ENCODE measurements around the gene PWP1. TPM values are rescaled to one million over a fixed set of nuclear protein-coding genes. Genes with fewer than 3 reads are reported as not detected.

PWP1 gene
- total and polyA plus RNA-seq, 2 of the 4 experiments (the other 2 are of a cell fraction), result 143 to 179 TPM

DNA sequence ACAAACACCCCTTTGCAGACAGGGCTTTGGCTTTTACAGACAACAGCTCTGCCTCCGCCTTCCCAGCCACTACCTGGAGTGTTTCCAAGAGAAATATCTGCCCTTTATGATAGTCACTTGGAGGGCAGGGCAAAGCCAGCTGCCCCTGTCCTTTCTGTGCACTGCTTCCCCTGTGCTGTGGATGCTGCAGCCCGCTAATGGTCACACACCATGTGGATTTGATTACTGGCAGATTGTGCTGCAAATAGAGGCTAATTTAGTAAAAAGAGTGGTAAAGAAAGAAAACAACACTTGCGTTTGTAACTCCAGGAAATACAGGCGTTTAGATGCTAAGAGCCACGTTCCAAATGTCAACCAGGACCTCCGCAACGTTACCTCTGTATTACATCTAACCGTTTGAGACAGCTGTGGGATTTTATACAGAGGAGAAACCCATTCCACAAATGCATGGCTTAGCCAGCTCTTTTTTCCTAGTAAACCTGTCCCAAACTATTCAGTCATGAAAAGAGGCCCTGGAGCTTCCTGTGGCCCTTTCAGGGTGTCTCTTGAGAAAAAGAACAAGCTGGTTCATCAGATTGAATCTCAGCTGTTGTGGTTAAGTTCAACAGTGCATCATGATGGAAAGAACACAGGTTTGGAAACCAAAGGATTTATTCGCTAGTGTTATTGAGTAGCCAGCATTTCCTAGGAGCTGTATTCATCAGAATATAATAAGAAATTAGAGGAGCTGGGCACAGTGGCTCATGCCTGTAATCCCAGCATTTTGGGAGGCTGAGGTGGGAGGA, 30.1 kb upstream of the PWP1 start:
- no CpG with 5 or more reads among the region's 9 CpGs for WGBS, 2 experiments (ENCODE audit: extremely low coverage in 2 of 2, insufficient read length in 1 of 2)
- POLR2A ChIA-PET (ENCODE audit: unreplicated experiment), result no interaction called here
- in situ Hi-C loops (cut with MboI; ENCODE audit: low sequenced_read_pairs), result no loop called here

More for the DNA sequence above, 30.1 kb upstream of the PWP1 start:
- Histone ChIP-seq H4K20me1 (ENCODE audit: insufficient read depth, low read length) (no peaks in the 10 kb centered on the region), H3K9me3 (ENCODE audit: control insufficient read depth, insufficient read depth, low read length) (no peaks in the 10 kb centered on the region), H3K9me1 (ENCODE audit: insufficient read depth, low read length) (no peaks in the 10 kb centered on the region), H2AFZ (replicated peaks; ENCODE audit: low read length, poor library complexity) (no peak overlapping the region), H4K91ac (ENCODE audit: insufficient read depth, low read depth, low read length) (no peak overlapping the region), H2BK20ac (ENCODE audit: low read depth, low read length) (no peak overlapping the region), H3K4ac (ENCODE audit: low read depth, low read length) (no peak overlapping the region), H3K4me2 (ENCODE audit: low read depth, low read length) (no peak overlapping the region), H4K5ac (ENCODE audit: low read depth, low read length) (no peak overlapping the region), H2BK120ac (ENCODE audit: low read depth, low read length) (no peak overlapping the region), H2BK15ac (ENCODE audit: low read depth, low read length) (no peak overlapping the region), H3K36me3 (ENCODE audit: control insufficient read depth, insufficient read depth, low read length) (no peaks in the 10 kb centered on the region), H3K79me1 (ENCODE audit: low read depth in 1 of 2, low read length in 2 of 2) (no peaks in the 10 kb centered on the region), H3K9ac (ENCODE audit: low read depth, low read length) (no peak overlapping the region), H2AK5ac (ENCODE audit: low read depth, low read length) (no peak overlapping the region), H3K56ac (ENCODE audit: extremely low read depth, insufficient read depth, low read length) (no peak overlapping the region), H3K4me1 (ENCODE audit: control insufficient read depth, insufficient read depth, low read length) (no peaks in the 10 kb centered on the region), H3K23ac (ENCODE audit: low read depth, low read length) (no peak overlapping the region), H2AK9ac (replicated peaks; ENCODE audit: low read depth, low read length, poor library complexity) (no peak overlapping the region), H4K8ac (ENCODE audit: low read depth in 2 of 2, low read length in 2 of 2) (no peak overlapping the region), H3K27ac (ENCODE audit: insufficient read depth, low read length) (no peak overlapping the region), H3K4me3 (ENCODE audit: insufficient read depth, low read depth, low read length) (no peak overlapping the region), H3K14ac (replicated peaks; ENCODE audit: low read depth, low read length) (no peak overlapping the region), H3K18ac (ENCODE audit: low read depth, low read length) (no peak overlapping the region), H3K27me3 (ENCODE audit: control insufficient read depth, insufficient read depth, low read length) (no peaks in the 10 kb centered on the region), H2BK5ac (ENCODE audit: low read depth, low read length, poor library complexity, severe bottlenecking) (no peak overlapping the region)
- ATAC-seq (ENCODE audit: low read depth), result no peak
- dilution Hi-C loops (cut with HindIII; ENCODE audit: low sequenced_read_pairs, unreplicated experiment), result no loop called here
- TF ChIP-seq, protein P1, sequence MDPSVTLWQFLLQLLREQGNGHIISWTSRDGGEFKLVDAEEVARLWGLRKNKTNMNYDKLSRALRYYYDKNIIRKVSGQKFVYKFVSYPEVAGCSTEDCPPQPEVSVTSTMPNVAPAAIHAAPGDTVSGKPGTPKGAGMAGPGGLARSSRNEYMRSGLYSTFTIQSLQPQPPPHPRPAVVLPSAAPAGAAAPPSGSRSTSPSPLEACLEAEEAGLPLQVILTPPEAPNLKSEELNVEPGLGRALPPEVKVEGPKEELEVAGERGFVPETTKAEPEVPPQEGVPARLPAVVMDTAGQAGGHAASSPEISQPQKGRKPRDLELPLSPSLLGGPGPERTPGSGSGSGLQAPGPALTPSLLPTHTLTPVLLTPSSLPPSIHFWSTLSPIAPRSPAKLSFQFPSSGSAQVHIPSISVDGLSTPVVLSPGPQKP (IDR thresholded peaks at IDR 0.05; ENCODE audit: borderline replicate concordance, low read depth, low read length), result no peak
- TF ChIP-seq MAFK (IDR thresholded peaks at IDR 0.05; ENCODE audit: low read depth, low read length) (no peak), RCOR1 (IDR thresholded peaks at IDR 0.05; ENCODE audit: insufficient replicate concordance, low read length) (no peak), NFE2L2 (IDR thresholded peaks at IDR 0.05; ENCODE audit: low read depth, low read length) (no peak), FOS (IDR thresholded peaks at IDR 0.05; ENCODE audit: low read depth, low read length) (no peak), CHD1 (IDR thresholded peaks at IDR 0.05; ENCODE audit: low read depth, low read length) (no peak), POLR2A (IDR thresholded peaks at IDR 0.05; ENCODE audit: low read depth, low read length) (no peak), MXI1 (IDR thresholded peaks at IDR 0.05; ENCODE audit: borderline replicate concordance, low read depth, low read length) (no peak), BHLHE40 (IDR thresholded peaks at IDR 0.05; ENCODE audit: low read depth, low read length) (no peak), SMC3 (IDR thresholded peaks at IDR 0.05; ENCODE audit: low read depth, low read length) (no peak), CEBPB (IDR thresholded peaks at IDR 0.05; ENCODE audit: low read depth, low read length) (no peak), MAZ (IDR thresholded peaks at IDR 0.05; ENCODE audit: borderline replicate concordance, low read depth, low read length) (no peak), RFX5 (IDR thresholded peaks at IDR 0.05; ENCODE audit: low read depth, low read length) (no peak), RAD21 (IDR thresholded peaks at IDR 0.05; ENCODE audit: low read length) (no peak)
- TF ChIP-seq, protein P2, sequence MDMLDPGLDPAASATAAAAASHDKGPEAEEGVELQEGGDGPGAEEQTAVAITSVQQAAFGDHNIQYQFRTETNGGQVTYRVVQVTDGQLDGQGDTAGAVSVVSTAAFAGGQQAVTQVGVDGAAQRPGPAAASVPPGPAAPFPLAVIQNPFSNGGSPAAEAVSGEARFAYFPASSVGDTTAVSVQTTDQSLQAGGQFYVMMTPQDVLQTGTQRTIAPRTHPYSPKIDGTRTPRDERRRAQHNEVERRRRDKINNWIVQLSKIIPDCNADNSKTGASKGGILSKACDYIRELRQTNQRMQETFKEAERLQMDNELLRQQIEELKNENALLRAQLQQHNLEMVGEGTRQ (IDR thresholded peaks at IDR 0.05; ENCODE audit: low read depth, low read length), result no peak
- TF ChIP-seq, protein P3, sequence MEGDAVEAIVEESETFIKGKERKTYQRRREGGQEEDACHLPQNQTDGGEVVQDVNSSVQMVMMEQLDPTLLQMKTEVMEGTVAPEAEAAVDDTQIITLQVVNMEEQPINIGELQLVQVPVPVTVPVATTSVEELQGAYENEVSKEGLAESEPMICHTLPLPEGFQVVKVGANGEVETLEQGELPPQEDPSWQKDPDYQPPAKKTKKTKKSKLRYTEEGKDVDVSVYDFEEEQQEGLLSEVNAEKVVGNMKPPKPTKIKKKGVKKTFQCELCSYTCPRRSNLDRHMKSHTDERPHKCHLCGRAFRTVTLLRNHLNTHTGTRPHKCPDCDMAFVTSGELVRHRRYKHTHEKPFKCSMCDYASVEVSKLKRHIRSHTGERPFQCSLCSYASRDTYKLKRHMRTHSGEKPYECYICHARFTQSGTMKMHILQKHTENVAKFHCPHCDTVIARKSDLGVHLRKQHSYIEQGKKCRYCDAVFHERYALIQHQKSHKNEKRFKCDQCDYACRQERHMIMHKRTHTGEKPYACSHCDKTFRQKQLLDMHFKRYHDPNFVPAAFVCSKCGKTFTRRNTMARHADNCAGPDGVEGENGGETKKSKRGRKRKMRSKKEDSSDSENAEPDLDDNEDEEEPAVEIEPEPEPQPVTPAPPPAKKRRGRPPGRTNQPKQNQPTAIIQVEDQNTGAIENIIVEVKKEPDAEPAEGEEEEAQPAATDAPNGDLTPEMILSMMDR (conservative IDR thresholded peaks at IDR 0.05; ENCODE audit: low read depth, low read length), result no peak
- DNase-seq, result no peak
- CTCF ChIA-PET, result interaction anchor here (0.6 to 0.9 kb wide), 2 partner anchors 16 to 903 kb away, joined by 3 to 6 read pairs; no protein-coding TSS in a partner anchor
- no TSS peak for BruUV-seq (replicated peaks)
- intact Hi-C loops (cut with micrococcal nuclease), result no loop called here

All from IMR-90 (cell line).